ENCODE data around the gene KCNMA1. TPM values are rescaled to one million over a fixed set of nuclear protein-coding genes. Genes with fewer than 3 reads are reported as not detected.

Gene KCNMA1
- total and polyA plus RNA-seq, 10 donors: 9.3 to 114 (median 51.5) TPM

DNA sequence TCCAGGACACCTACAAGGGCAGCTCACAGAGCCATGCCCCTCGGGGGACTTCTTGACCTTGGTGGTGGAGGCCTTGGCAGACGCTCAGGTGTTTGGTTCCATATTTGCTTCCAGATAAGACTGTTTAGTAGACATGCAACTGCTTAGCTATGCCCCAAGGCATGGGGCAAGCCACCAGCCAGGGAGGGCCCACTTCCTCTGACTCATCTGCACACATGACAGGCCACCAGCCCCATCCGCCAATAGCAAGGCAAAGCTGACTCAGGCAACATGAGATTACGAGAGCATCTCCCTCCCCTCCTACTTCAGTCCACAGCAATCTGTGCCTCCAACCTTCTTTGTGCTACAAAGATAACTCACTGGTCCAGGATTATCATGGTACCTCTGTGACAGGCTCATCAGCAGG lies 54.9 kb downstream of the KCNMA1 start:
- Histone ChIP-seq H3K27me3 (replicated peaks in 1 of 7) (no peaks in the 10 kb centered on the region), H3K27ac (no peak overlapping the region), H3K36me3 (no peaks in the 10 kb centered on the region), H3K4me1 (no peaks in the 10 kb centered on the region), H3K4me3 (no peak overlapping the region), H3K9me3 (no peaks in the 10 kb centered on the region)
- intact Hi-C loops (cut with DNase I; ENCODE audit: low total_unique reads): no loop called here
- 62 to 85% (median 77%) methylated on average over 4 of the region's 4 CpGs for WGBS, 5 donors
- no peak for DNase-seq
- TF ChIP-seq, protein P1, sequence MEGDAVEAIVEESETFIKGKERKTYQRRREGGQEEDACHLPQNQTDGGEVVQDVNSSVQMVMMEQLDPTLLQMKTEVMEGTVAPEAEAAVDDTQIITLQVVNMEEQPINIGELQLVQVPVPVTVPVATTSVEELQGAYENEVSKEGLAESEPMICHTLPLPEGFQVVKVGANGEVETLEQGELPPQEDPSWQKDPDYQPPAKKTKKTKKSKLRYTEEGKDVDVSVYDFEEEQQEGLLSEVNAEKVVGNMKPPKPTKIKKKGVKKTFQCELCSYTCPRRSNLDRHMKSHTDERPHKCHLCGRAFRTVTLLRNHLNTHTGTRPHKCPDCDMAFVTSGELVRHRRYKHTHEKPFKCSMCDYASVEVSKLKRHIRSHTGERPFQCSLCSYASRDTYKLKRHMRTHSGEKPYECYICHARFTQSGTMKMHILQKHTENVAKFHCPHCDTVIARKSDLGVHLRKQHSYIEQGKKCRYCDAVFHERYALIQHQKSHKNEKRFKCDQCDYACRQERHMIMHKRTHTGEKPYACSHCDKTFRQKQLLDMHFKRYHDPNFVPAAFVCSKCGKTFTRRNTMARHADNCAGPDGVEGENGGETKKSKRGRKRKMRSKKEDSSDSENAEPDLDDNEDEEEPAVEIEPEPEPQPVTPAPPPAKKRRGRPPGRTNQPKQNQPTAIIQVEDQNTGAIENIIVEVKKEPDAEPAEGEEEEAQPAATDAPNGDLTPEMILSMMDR (IDR thresholded peaks at IDR 0.05 in 8 of 11, conservative IDR thresholded peaks at IDR 0.05 in 3 of 11): no peak
- no peak for TF ChIP-seq POLR2AphosphoS5 (IDR thresholded peaks at IDR 0.05)
- TF ChIP-seq POLR2A (IDR thresholded peaks at IDR 0.05): no peak

DNA sequence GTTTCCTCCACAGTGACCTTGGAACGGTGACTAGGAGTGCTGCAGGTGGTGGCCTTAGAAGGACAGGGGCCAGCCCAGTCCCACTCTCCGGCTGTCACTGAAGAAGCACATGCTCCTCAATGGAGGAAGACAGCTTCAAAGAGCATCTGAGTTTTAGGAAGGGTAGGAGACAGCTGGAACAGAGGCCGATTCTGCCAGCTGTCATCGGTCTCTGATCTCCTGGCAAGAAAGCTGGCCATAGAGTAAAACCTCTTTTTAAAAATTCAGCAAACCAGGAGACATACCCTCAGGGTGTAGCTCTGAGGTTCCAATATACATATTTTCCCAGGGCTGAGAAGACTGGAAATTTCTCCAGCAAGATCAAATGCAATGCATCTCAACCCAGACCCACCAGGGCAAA lies 55.9 kb downstream of the KCNMA1 start:
- H3K27ac ChIP-seq: no peak overlapping the region
- WGBS, 5 donors: 82 to 93% (median 88%) methylated on average over 4 of the region's 4 CpGs
- intact Hi-C loops (cut with DNase I; ENCODE audit: low total_unique reads): no loop called here

GRCh38 chr10:77580482-77580881 lies 57.1 kb downstream of the KCNMA1 start:
- Histone ChIP-seq H3K27ac (no peak overlapping the region), H3K9me3 (no peaks in the 10 kb centered on the region), H3K36me3 (no peaks in the 10 kb centered on the region), H3K4me1 (no peaks in the 10 kb centered on the region), H3K4me3 (no peak overlapping the region), H3K27me3 (replicated peaks in 1 of 7) (no peaks in the 10 kb centered on the region)
- DNase-seq: no peak
- intact Hi-C loops (cut with DNase I; ENCODE audit: low total_unique reads): no loop called here
- 82 to 93% (median 88%) methylated on average over 2 of the region's 2 CpGs for WGBS, 5 donors
- TF ChIP-seq POLR2AphosphoS5 (IDR thresholded peaks at IDR 0.05): no peak
- TF ChIP-seq, protein P1 (IDR thresholded peaks at IDR 0.05 in 8 of 11, conservative IDR thresholded peaks at IDR 0.05 in 3 of 11): no peak
- TF ChIP-seq POLR2A (IDR thresholded peaks at IDR 0.05): no peak

More for the DNA sequence above, 55.9 kb downstream of the KCNMA1 start:
- H3K27me3 ChIP-seq (replicated peaks in 1 of 7): no peaks in the 10 kb centered on the region
- H3K4me1 ChIP-seq: no peaks in the 10 kb centered on the region
- DNase-seq: no peak
- no peaks in the 10 kb centered on the region for H3K36me3 ChIP-seq
- TF ChIP-seq POLR2AphosphoS5 (IDR thresholded peaks at IDR 0.05) (no peak), POLR2A (IDR thresholded peaks at IDR 0.05) (no peak)
- TF ChIP-seq, protein P1 (IDR thresholded peaks at IDR 0.05 in 8 of 11, conservative IDR thresholded peaks at IDR 0.05 in 3 of 11): no peak
- H3K4me3 ChIP-seq: no peak overlapping the region
- H3K9me3 ChIP-seq: no peaks in the 10 kb centered on the region

DNA sequence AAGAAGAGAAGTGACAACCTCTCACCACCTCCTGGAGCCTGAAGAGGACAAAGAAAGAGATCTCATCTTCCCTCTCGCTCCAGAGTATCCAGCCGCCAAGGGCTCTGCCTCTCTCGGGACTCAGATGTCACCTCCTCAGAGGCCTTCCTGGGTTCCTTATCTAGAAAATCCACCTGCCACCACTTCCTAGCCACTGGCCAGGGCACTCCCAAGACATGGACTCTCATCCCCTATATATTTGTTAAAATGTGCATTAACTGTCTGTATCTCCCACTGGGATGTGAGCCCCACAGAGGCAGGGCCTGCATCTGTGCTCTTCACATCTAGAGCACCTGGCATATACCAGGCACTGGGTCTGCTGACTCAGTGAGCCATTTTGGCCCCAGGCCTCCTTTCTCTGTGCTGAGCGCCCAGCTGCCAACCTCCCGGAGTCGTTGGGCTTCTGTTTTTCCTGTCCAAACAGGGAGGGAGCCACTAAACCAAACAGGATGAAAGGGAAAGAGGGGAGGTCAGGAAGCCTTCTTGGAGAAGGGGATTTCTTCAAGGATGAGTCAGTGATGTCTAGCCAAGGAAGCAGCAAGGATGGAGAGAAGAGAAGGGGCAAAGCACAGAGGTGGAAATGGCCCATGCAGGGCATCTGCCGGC lies 58.9 kb downstream of the KCNMA1 start:
- intact Hi-C loops (cut with DNase I; ENCODE audit: low total_unique reads): no loop called here
- Histone ChIP-seq H3K4me1 (no peaks in the 10 kb centered on the region), H3K4me3 (no peak overlapping the region), H3K9me3 (no peaks in the 10 kb centered on the region), H3K27ac (no peak overlapping the region), H3K36me3 (no peaks in the 10 kb centered on the region), H3K27me3 (replicated peaks in 1 of 7) (no peaks in the 10 kb centered on the region)
- 80 to 85% (median 83%) methylated on average over 7 of the region's 7 CpGs for WGBS, 5 donors
- no peak for TF ChIP-seq POLR2A (IDR thresholded peaks at IDR 0.05)
- TF ChIP-seq POLR2AphosphoS5 (IDR thresholded peaks at IDR 0.05): no peak
- TF ChIP-seq, protein P1 (IDR thresholded peaks at IDR 0.05 in 8 of 11, conservative IDR thresholded peaks at IDR 0.05 in 3 of 11): no peak
- no peak for DNase-seq
